HEK293 (cell line): ENCODE data around the gene DIP2B.

ENCODE experiments used
- CTCF ChIA-PET: fragments of 350-600 bp; formaldehyde crosslinking; extraction: SDS; loops from one replicate; lab custom pipeline; 2021; ENCODE audit warnings: antibody characterized with exemption; lab: Yijun Ruan, JAX
- POLR2A ChIA-PET: fragments of 300-600 bp; formaldehyde crosslinking; extraction: SDS; loops from one replicate; lab custom pipeline; 2020; ENCODE audit warnings: antibody characterized with exemption, inconsistent platforms; lab: Yijun Ruan, JAX
- H3K27ac ChIP-seq: fragments of 200-500 bp; sonication (Bioruptor generic); 2 replicates; pipeline ENCODE4 v1.5.1; 2014; ENCODE audit warnings: low read depth, low read length, control low read depth, inconsistent platforms; ENCODE audit errors: extremely low read depth
- H3K36me3 ChIP-seq, 2 experiments: fragments of 200-500 bp in 1 of 2; sonication (Bioruptor generic) in 1 of 2; 1 replicate in 1 of 2; 2 replicates in 1 of 2; pipeline ENCODE4 v1.5.1; 2014 to 2017; ENCODE audit warnings: inconsistent platforms in 2 of 2, low read length in 2 of 2; ENCODE audit not compliant: control insufficient read depth in 2 of 2, insufficient read depth in 1 of 2
- H3K4me1 ChIP-seq: fragments of 200-500 bp; sonication (Bioruptor generic); 2 replicates; pipeline ENCODE4 v1.5.1; 2014; ENCODE audit warnings: mild to moderate bottlenecking, low read length, inconsistent platforms; ENCODE audit not compliant: control insufficient read depth, insufficient read depth
- H3K4me3 ChIP-seq: 2 replicates; pipeline ENCODE4 v1.5.1; 2011; ENCODE audit warnings: low read depth, mild to moderate bottlenecking, control low read depth, low read length, moderate library complexity
- H3K9me3 ChIP-seq: fragments of 200-500 bp; sonication (Bioruptor generic); 2 replicates; pipeline ENCODE4 v1.5.1; 2014; ENCODE audit warnings: low read depth, low read length, inconsistent platforms; ENCODE audit not compliant: control insufficient read depth, insufficient read depth
- PRDM1 ChIP-seq: fragments of 450-650 bp; formaldehyde crosslinking; IDR thresholded peaks from 2 replicates; pipeline ENCODE4; 2016; ENCODE audit warnings: missing biosample characterization, missing genetic modification characterization
- TRIM28 ChIP-seq: IDR thresholded peaks from 2 replicates; pipeline ENCODE4 v1.6.1; 2011; ENCODE audit warnings: low read length, control low read depth, borderline replicate concordance
- WT1 ChIP-seq: fragments of 450-650 bp; formaldehyde crosslinking; IDR thresholded peaks from 2 replicates; pipeline ENCODE4 v1.5.1; 2016; ENCODE audit warnings: missing biosample characterization, missing genetic modification characterization
- ZBTB17 ChIP-seq: fragments of 450-650 bp; formaldehyde crosslinking; IDR thresholded peaks from 2 replicates; pipeline ENCODE4 v1.5.1; 2016; ENCODE audit warnings: missing biosample characterization, missing genetic modification characterization
- ZBTB48 ChIP-seq: fragments of 450-650 bp; formaldehyde crosslinking; IDR thresholded peaks from 2 replicates; pipeline ENCODE4 v1.5.1; 2016; ENCODE audit warnings: missing biosample characterization, missing genetic modification characterization
- ZNF112 ChIP-seq: fragments of 450-650 bp; formaldehyde crosslinking; IDR thresholded peaks from 2 replicates; pipeline ENCODE4 v1.5.0; 2017; ENCODE audit warnings: missing biosample characterization, missing genetic modification characterization
- ZNF157 ChIP-seq: fragments of 450-650 bp; formaldehyde crosslinking; IDR thresholded peaks from 2 replicates; pipeline ENCODE4 v1.5.1; 2016; ENCODE audit warnings: missing biosample characterization, missing genetic modification characterization
- ZNF174 ChIP-seq: fragments of 450-650 bp; formaldehyde crosslinking; IDR thresholded peaks from 2 replicates; pipeline ENCODE4 v1.5.0; 2017; ENCODE audit warnings: missing biosample characterization, mild to moderate bottlenecking, missing genetic modification characterization
- ZNF202 ChIP-seq: fragments of 450-650 bp; formaldehyde crosslinking; IDR thresholded peaks from 2 replicates; pipeline ENCODE4 v1.5.1; 2016; ENCODE audit warnings: missing biosample characterization, missing genetic modification characterization, borderline replicate concordance
- ZNF23 ChIP-seq: fragments of 450-650 bp; formaldehyde crosslinking; IDR thresholded peaks from 2 replicates; pipeline ENCODE4 v1.5.1; 2016; ENCODE audit warnings: missing biosample characterization, missing genetic modification characterization, borderline replicate concordance
- ZNF248 ChIP-seq: fragments of 450-650 bp; formaldehyde crosslinking; IDR thresholded peaks from 2 replicates; pipeline ENCODE4 v1.5.1; 2017; ENCODE audit warnings: missing biosample characterization, missing genetic modification characterization
- ZNF335 ChIP-seq: fragments of 450-650 bp; formaldehyde crosslinking; conservative IDR thresholded peaks from 2 replicates; pipeline ENCODE4 v1.5.1; 2016; ENCODE audit warnings: missing biosample characterization, missing genetic modification characterization
- ZNF416 ChIP-seq: fragments of 450-650 bp; formaldehyde crosslinking; IDR thresholded peaks from 2 replicates; pipeline ENCODE4 v1.5.1; 2016; ENCODE audit warnings: missing biosample characterization, missing genetic modification characterization
- ZNF624 ChIP-seq: fragments of 450-650 bp; formaldehyde crosslinking; IDR thresholded peaks from 2 replicates; pipeline ENCODE4 v1.5.1; 2017; ENCODE audit warnings: missing biosample characterization, missing genetic modification characterization
- ZNF660 ChIP-seq: fragments of 450-650 bp; IDR thresholded peaks from 2 replicates; pipeline ENCODE4 v1.5.1; 2018; ENCODE audit warnings: missing biosample characterization, mild to moderate bottlenecking, missing genetic modification characterization
- ZNF76 ChIP-seq: fragments of 450-650 bp; formaldehyde crosslinking; IDR thresholded peaks from 2 replicates; pipeline ENCODE4; 2016; ENCODE audit warnings: low read depth, missing biosample characterization, missing genetic modification characterization, borderline replicate concordance
- ZNF768 ChIP-seq: fragments of 450-650 bp; formaldehyde crosslinking; IDR thresholded peaks from 2 replicates; pipeline ENCODE4 v1.5.1; 2018; ENCODE audit warnings: missing biosample characterization, mild to moderate bottlenecking, missing genetic modification characterization
- ZNF776 ChIP-seq: fragments of 450-650 bp; formaldehyde crosslinking; IDR thresholded peaks from 2 replicates; pipeline ENCODE4 v1.5.0; 2017; ENCODE audit warnings: missing biosample characterization, missing genetic modification characterization, borderline replicate concordance
- ZNF777 ChIP-seq: fragments of 450-650 bp; formaldehyde crosslinking; IDR thresholded peaks from 2 replicates; pipeline ENCODE4 v1.5.1; 2017; ENCODE audit warnings: missing biosample characterization, missing genetic modification characterization, borderline replicate concordance
- ZNF785 ChIP-seq: fragments of 450-650 bp; formaldehyde crosslinking; IDR thresholded peaks from 2 replicates; pipeline ENCODE4 v1.5.1; 2016; ENCODE audit warnings: missing biosample characterization, missing genetic modification characterization
- TF ChIP-seq, protein P1 (sequence below): fragments of 450-650 bp; formaldehyde crosslinking; IDR thresholded peaks from 2 replicates; pipeline ENCODE4 v1.5.1; 2016; ENCODE audit warnings: missing biosample characterization, missing genetic modification characterization
- TF ChIP-seq, protein P2 (sequence below): fragments of 450-650 bp; formaldehyde crosslinking; IDR thresholded peaks from 2 replicates; pipeline ENCODE4 v1.5.1; 2016; ENCODE audit warnings: missing biosample characterization, missing genetic modification characterization
- TF ChIP-seq, protein P3 (sequence below): fragments of 450-650 bp; formaldehyde crosslinking; IDR thresholded peaks from 2 replicates; pipeline ENCODE4 v1.5.1; 2016; ENCODE audit warnings: missing biosample characterization, missing genetic modification characterization
- TF ChIP-seq, protein P4 (sequence below): fragments of 450-650 bp; formaldehyde crosslinking; IDR thresholded peaks from 2 replicates; pipeline ENCODE4 v1.5.1; 2016; ENCODE audit warnings: missing biosample characterization, missing genetic modification characterization

Gene DIP2B

DNA sequence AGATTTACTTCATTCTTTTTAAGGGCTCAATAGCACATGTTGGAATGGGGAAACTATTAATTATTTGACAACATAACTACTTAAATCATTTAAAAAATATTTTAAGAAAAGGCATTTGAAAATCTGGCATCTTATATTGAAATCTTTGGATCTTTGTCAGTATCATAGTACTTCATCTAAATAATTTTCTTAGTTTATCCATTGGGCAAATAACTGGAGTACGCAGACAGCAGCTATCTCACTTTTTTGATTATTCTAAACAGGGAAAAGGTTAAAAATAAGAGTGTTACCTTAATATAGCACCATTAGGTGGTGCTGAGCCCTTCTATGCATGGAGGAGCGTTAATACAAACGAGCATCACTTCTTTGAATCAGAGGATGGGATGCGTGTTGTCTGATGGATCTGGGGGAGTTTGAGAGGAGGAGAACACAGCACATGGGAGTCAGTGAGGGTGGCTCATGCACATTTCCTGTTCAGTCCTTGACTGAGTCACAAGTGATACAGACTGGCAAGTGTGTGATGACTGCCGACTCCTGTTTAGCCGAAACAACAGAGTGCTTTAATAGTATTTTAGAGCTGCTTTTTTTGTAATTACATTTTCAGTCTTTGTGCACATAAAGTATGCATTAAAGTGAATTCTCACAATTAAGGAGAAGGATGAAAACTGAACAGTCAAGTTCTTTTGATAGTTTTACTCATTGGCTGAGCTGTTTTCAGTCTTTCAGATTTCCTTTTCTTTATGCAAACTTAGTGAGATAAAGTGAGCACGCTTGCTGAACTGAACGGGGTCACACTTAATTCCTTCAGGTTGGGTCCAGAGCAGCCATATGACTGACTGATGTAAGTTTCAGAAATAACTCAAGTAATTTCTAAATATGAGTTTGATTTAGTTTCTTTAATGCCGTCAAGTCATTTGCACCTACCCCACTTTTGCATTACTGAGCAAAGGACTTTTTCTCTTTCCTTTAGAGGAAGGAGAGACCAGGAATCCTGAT is 92.7 kb downstream of the DIP2B start (continued):
- TF ChIP-seq ZNF624 (tag by site-specific recombination): no peak
- peak; percentile 32; the same call in 1 of the 2 replicates for TF ChIP-seq WT1
- peak; percentile 72 for TF ChIP-seq ZBTB17 (tag by site-specific recombination)
- TF ChIP-seq, all 188 proteins: peak for 4

DNA sequence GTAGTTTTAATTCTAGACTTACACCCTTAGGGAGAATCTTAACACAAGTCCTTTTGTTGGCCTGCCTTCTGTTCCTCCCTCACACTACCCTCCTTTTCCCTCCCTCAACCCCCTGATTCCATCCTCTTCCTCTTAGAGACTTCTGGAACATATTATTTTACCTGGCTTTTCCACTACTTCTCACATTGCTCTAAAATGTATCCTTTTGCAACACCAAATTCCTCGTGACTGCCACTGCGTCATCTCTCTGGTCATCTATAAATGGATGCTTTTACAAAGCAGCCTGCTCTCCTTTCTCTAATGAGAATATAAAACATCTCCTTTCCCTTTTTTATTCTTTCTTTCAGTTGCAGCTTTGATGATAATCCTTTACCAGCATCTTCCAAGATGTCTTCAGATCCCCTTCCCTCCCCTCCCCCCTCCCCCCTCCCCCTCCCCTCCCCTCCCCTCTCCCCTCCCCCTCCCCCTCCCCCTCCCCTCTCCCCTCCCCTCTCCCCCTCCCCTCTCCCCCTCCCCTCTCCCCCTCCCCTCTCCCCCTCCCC is 93.6 kb downstream of the DIP2B start:
- Histone ChIP-seq H3K27ac (no peak overlapping the region), H3K9me3 (no peaks in the 10 kb centered on the region), H3K4me3 (no peak overlapping the region), H3K36me3 (no peaks in the 10 kb centered on the region), H3K4me1 (no peaks in the 10 kb centered on the region)
- CTCF ChIA-PET: interaction anchor here (1.3 kb wide), 1 partner anchor 40 kb away, joined by 4 read pairs; no protein-coding TSS in a partner anchor
- POLR2A ChIA-PET: no interaction called here
- no peak for TF ChIP-seq ZNF777 (tag by site-specific recombination)
- TF ChIP-seq PRDM1 (tag by site-specific recombination): peak; percentile 35; the same call in 1 of the 2 replicates
- no peak for TF ChIP-seq ZNF23 (tag by site-specific recombination)
- no peak for TF ChIP-seq ZNF157 (tag by site-specific recombination)
- TF ChIP-seq ZNF416 (tag by site-specific recombination): no peak
- TF ChIP-seq ZNF112 (tag by site-specific recombination): no peak
- TF ChIP-seq, protein P1, sequence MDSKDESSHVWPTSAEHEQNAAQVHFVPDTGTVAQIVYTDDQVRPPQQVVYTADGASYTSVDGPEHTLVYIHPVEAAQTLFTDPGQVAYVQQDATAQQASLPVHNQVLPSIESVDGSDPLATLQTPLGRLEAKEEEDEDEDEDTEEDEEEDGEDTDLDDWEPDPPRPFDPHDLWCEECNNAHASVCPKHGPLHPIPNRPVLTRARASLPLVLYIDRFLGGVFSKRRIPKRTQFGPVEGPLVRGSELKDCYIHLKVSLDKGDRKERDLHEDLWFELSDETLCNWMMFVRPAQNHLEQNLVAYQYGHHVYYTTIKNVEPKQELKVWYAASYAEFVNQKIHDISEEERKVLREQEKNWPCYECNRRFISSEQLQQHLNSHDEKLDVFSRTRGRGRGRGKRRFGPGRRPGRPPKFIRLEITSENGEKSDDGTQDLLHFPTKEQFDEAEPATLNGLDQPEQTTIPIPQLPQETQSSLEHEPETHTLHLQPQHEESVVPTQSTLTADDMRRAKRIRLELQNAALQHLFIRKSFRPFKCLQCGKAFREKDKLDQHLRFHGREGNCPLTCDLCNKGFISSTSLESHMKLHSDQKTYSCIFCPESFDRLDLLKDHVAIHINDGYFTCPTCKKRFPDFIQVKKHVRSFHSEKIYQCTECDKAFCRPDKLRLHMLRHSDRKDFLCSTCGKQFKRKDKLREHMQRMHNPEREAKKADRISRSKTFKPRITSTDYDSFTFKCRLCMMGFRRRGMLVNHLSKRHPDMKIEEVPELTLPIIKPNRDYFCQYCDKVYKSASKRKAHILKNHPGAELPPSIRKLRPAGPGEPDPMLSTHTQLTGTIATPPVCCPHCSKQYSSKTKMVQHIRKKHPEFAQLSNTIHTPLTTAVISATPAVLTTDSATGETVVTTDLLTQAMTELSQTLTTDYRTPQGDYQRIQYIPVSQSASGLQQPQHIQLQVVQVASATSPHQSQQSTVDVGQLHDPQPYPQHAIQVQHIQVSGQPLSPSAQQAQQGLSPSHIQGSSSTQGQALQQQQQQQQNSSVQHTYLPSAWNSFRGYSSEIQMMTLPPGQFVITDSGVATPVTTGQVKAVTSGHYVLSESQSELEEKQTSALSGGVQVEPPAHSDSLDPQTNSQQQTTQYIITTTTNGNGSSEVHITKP (tag by site-specific recombination): no peak
- TF ChIP-seq ZNF202 (tag by site-specific recombination): no peak

DNA sequence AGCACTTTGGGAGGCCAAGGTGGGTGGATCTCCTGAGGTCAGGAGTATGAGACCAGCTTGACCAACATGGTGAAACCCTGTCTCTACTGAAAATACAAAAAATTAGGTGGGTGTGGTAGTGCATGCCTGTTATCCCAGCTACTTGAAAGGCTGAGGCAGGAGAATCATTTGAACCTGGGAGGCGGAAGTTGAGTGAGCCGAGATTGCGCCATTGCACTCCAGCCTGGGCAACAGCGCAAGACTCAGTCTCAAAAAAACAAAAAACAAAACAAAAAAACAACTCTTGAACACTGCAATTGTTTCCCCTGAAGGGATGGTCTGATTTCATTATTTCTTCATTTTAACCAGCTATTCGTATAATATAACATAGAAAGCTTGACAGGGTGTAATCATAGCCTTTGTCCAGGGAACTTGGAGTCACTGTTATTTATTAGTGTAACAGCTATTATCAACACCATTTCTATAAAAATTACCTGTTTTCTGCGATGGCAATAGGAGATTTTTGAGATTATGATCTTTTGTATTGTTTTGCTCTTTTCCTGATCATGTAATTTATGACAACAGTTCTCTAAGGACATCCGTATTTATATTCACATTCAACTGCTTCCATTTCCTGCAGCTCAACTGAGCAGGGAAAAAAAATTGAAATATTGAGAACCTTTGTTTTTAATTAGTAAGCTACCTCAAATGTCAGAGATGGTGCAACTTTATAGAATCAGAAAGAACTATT is 94.7 kb downstream of the DIP2B start:
- H3K27ac ChIP-seq: no peak overlapping the region
- no peaks in the 10 kb centered on the region for H3K4me1 ChIP-seq
- no peaks in the 10 kb centered on the region for H3K36me3 ChIP-seq
- H3K9me3 ChIP-seq: no peaks in the 10 kb centered on the region
- CTCF ChIA-PET: interaction anchor here (0.6 to 1.0 kb wide), 4 partner anchors 19 to 96 kb away, joined by 3 to 7 read pairs (median 6); no protein-coding TSS in a partner anchor
- H3K4me3 ChIP-seq: no peak overlapping the region
- POLR2A ChIA-PET: interaction anchor here (0.7 kb wide), 1 partner anchor 73 kb away, joined by 3 read pairs; no protein-coding TSS in a partner anchor
- no peak for TF ChIP-seq ZBTB48 (tag by site-specific recombination)
- TF ChIP-seq, protein P2, sequence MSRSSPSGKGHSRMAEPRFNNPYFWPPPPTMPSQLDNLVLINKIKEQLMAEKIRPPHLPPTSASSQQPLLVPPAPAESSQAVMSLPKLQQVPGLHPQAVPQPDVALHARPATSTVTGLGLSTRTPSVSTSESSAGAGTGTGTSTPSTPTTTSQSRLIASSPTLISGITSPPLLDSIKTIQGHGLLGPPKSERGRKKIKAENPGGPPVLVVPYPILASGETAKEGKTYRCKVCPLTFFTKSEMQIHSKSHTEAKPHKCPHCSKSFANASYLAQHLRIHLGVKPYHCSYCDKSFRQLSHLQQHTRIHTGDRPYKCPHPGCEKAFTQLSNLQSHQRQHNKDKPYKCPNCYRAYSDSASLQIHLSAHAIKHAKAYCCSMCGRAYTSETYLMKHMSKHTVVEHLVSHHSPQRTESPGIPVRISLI (tag by site-specific recombination): no peak
- no peak for TF ChIP-seq TRIM28
- no peak for TF ChIP-seq ZNF174 (tag by site-specific recombination)
- TF ChIP-seq ZNF248: no peak
- TF ChIP-seq, protein P3, sequence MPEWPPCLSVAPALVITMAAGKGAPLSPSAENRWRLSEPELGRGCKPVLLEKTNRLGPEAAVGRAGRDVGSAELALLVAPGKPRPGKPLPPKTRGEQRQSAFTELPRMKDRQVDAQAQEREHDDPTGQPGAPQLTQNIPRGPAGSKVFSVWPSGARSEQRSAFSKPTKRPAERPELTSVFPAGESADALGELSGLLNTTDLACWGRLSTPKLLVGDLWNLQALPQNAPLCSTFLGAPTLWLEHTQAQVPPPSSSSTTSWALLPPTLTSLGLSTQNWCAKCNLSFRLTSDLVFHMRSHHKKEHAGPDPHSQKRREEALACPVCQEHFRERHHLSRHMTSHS: no peak
- TF ChIP-seq, protein P4, sequence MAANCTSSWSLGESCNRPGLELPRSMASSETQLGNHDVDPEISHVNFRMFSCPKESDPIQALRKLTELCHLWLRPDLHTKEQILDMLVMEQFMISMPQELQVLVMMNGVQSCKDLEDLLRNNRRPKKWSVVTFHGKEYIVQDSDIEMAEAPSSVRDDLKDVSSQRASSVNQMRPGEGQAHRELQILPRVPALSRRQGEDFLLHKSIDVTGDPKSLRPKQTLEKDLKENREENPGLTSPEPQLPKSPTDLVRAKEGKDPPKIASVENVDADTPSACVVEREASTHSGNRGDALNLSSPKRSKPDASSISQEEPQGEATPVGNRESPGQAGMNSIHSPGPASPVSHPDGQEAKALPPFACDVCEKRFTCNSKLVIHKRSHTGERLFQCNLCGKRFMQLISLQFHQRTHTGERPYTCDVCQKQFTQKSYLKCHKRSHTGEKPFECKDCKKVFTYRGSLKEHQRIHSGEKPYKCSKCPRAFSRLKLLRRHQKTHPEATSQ (tag by site-specific recombination): no peak
- TF ChIP-seq ZNF776 (tag by site-specific recombination): no peak
- TF ChIP-seq ZNF785 (tag by site-specific recombination): no peak
- no peak for TF ChIP-seq ZNF76 (tag by site-specific recombination)
- TF ChIP-seq ZNF660 (tag by site-specific recombination): no peak
- no peak for TF ChIP-seq ZNF335 (tag by site-specific recombination)
- TF ChIP-seq ZNF768: no peak
